HG02840 (cell line): ENCODE data around the gene VAC14.

Source experiments
- ATAC-seq: cut with Tn5 transposase; IDR thresholded peaks from one replicate; pipeline ENCODE4 v1.9.1; 2021; ENCODE audit warnings: mild to moderate bottlenecking, moderate library complexity, moderate number of reproducible peaks; ENCODE audit not compliant: unreplicated experiment, low FRiP score

VAC14 gene

DNA sequence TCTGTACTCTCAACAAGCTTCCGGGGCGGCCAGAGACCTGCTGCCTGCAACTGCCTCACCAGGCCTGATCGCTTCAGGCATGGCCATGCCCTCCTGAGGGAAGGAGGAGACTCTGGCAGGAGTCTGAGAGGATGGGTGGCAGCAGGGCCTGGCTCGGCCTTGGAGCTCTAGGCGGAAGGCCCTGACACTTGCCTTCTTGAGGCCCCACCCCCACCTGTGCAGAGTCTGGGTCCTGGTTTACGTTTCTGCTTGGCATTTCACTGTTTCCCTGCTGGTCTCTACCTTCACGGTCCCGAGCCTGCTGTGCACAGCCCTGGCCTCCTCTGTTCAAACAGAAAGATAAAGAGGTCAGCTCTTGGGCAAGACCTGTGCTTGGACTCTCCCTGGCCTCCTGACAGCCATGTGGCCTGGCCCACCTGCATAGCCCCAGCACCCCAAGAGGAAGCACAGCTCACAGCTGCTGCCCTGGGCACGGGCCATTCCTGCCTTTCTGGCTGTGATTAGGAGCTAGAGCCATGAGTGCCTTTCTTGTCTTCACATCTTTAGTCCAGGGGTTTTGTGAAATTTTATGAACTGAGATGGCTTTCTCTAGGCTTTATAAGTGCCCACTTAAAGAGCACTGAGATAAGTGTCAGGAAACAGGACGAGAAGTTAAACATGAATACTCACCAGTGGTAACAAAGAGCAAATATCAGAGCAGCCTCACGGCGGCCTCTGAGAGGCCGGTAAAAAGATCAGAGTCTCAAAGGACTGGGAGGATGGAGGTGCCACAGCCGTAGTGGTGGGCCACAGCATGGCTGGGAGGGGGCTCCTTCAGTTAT, 89.5 kb downstream of the VAC14 start:
- ATAC-seq = no peak

GRCh38 chr16:70710422-70711210, 90.3 kb downstream of the VAC14 start:
- no peak for ATAC-seq

GRCh38 chr16:70709942-70710341, 91.0 kb downstream of the VAC14 start:
- ATAC-seq = no peak

DNA sequence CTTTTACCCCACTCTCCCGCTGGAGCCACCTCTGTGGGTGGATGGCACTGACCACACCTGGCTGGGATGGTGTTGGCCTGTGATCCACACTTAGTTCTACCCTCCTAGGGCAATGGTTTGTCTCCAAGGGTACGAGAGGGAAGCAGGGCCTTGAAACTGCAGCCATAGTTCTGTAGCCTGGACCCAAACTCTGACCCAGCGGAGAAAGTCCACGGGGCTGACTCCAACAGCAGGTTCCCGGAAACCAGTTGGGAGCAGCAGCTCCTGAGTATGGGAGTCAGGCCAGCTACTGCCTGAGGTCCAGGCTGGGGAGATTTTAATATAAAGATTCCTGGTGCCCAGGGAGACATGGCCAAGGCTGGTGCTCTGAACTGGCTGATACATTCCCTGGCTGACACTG, 91.5 kb downstream of the VAC14 start:
- ATAC-seq = no peak

DNA sequence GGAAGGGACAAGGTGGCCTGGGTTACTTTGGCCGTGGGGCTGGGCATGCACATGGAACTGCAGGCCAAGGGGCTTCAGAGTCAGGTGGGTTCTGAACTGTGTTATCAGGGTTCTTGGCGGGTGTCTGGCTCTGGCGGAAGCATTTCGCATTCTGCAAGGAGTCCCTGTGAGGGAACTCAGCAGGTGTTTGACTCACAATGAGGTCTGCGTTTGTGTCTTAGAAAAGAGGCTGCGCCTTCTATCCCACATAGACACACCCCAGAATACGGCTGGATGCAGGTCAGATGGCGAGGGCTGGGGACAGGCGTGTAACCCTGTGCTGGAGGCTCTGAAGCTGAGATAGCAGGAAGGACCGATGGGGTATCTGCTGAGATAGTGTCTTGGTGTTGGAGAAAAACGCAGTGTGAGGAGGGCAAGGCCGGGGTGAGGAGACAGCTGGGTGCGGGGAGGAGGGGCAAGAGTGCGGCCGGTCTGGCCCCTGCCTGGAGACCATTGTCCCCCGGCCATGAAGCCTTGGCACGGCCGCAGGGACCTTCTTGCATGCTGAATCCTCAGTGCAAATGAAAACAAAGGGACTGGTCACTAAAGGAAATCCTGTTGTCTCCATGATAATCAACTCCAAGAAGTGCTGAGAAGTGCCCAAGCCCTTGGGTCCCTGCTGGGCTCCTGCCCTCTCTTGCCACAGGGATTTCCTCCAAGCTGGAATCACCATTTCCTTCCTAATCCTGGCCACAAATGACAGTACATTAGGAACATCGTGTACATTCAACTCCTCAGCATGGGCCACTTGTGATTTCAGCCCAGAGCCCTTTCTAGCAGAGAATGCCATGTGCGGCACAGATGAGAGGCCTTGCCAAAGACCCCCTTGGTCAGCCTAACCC, 92.4 kb downstream of the VAC14 start:
- no peak for ATAC-seq

- ATAC-seq = no peak
Measured at GRCh38 chr16:70706948-70707465, 94.0 kb downstream of the VAC14 start.

DNA sequence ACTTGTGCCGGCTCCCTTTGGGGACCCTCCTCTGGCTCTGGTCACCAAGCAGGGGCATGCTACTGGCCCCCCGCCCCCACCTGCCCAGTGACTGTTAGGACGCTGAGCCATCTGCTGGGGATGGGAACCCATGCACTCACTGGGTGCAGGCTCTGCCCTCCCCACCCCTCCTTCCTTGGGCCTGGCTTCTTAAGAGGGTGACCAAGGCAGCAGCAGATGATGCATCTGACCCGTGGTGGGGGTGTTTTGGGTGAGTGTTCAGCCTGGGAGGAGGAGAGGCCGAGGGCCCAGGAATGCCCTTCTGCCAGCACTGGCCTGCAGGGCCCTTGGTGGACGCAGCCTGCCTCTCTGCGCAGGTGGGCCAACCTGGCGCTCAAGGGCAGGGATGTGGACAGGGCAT, 95.9 kb downstream of the VAC14 start:
- ATAC-seq = no peak

DNA sequence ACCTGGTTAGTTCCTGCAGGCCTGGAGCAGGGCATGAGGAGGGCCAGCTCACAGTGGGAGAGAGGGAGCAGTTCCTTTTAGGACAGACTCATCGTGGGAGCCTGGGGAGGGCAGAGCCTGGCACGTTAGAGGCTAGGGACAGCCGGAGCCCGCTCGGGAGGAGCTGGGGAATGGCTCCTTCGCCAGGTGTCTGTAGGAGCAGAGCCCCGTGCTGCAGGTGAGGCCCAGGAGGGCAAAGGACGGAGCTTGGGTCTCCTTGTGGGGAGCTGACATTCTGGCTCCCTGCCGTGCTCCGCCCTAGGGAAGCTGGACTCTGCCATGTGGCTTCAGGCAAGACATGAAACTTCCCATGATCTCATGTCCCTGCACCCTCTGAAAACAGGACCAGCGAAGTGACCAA, 96.4 kb downstream of the VAC14 start:
- no peak for ATAC-seq

GRCh38 chr16:70703835-70704381, 97.0 kb downstream of the VAC14 start:
- no peak for ATAC-seq

- no peak for ATAC-seq
Measured at GRCh38 chr16:70703041-70703834, 97.7 kb downstream of the VAC14 start.

- ATAC-seq = no peak
Measured at GRCh38 chr16:70702624-70703023, 98.3 kb downstream of the VAC14 start.

GRCh38 chr16:70701998-70702397, 99.0 kb downstream of the VAC14 start:
- no peak for ATAC-seq

GRCh38 chr16:70701596-70701995, 99.4 kb downstream of the VAC14 start:
- ATAC-seq = no peak

- no peak for ATAC-seq
Measured at GRCh38 chr16:70701036-70701435, 99.9 kb downstream of the VAC14 start.

DNA sequence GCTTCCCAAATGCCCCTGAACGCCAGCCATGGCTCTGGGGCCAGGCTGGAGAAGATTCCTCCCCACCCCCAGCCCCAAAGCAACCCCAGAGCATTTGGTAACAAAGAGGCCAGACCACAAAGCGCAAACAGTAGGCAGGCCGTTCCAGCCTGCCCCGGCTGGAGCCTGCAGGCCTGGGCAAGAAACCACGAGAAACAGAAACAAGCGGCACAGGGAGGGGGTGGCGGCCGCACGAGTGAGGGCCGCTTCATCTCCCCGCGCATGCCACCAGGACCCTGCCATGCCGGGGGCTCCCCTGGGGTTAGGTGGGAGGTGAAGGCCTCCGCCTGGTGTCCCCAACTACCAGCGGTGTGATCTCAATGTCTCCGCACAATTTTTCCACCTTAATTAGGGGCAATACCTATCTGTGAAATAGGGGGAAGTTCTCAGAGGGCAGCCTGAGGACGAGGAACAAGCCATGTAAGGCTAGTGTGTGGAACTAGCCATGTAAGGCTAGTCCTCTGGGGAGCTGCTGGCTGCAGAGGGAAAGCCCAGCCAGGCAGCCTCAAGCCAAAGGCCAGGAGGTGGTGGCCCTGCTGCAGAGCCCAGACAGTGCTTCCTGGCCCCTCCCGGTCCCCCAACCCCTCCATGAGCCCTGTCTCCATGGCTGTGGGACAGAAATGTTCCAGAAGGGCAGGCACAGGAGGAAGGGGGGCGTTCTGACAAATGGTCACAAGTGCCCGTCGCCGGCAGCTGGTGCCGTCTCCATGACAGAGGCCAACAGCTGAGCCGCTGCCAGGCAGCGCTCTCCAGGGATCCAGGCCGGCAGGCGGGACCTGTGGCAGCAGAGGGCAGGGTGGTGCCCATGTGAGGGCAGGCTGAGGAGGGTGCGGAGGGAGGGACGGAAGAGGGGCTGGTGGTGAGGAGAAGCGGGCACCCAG, 100.6 kb downstream of the VAC14 start:
- no peak for ATAC-seq

DNA sequence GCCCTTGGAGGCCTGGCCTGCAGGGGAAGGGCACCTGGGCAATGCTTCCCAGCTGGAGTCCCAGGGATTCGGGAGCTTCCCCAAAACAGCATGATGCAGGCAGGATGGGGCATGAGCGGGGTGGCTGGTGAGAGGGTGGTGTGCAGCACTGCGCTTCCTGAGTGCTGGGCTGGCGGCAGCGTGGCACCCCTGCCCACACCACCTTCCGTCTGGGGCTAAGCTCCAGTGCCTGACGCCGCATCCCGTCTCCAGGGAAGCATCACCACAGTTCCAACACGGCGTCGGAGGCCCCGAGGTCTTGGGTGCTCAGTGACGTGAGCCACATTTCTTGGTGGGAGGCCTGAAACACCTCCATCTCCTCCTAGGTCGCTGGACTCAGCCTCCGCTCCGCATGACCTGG, 101.3 kb downstream of the VAC14 start:
- no peak for ATAC-seq

DNA sequence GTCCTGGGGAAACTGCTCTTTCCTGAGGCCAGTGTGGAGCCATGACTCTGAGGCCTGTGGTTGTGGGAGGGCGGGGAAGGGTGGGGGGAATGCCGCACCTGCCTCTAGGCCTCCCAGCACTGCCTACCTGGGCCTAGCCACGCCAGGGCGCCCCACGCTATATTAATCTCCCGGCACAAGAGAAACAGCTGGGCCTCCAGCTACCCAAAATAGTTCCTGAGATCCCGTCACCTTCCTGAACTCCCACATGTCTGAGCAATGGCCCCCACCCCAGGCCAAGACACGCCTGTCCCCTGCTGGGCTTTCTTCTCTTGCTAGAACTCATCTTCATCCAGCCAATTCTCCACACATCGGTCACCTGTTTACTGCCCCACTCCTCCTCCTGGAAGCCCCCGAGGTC, 102.1 kb downstream of the VAC14 start:
- no peak for ATAC-seq

GRCh38 chr16:70697594-70698170, 103.3 kb downstream of the VAC14 start:
- ATAC-seq = no peak
